ENCODE data around the gene WDR74.
A peak's percentile ranks its signal among the peaks of the same experiment; 100 is the strongest.

Gene WDR74

GRCh38 chr11:62839050-62839945, at the start of gene WDR74:
TSS of gene WDR74 (minus strand) at chr11:62839590. CDS start at chr11:62839570, 20 bp downstream.
- in situ Hi-C loops (cut with HindIII; ENCODE audit: low pct_ligation_motif_present, low pct_unique_long_range_greater_than_20kb, low sequenced_read_pairs), result no loop called here
- peak; percentile 91 for DNase-seq

GRCh38 chr11:62889126-62889483, 49.7 kb upstream of the WDR74 start:
- no peak for DNase-seq
- in situ Hi-C loops (cut with HindIII; ENCODE audit: low pct_ligation_motif_present, low pct_unique_long_range_greater_than_20kb, low sequenced_read_pairs), result no loop called here

GRCh38 chr11:62888406-62888805, 49.0 kb upstream of the WDR74 start:
- in situ Hi-C loops (cut with HindIII; ENCODE audit: low pct_ligation_motif_present, low pct_unique_long_range_greater_than_20kb, low sequenced_read_pairs), result no loop called here
- no peak for DNase-seq

DNA sequence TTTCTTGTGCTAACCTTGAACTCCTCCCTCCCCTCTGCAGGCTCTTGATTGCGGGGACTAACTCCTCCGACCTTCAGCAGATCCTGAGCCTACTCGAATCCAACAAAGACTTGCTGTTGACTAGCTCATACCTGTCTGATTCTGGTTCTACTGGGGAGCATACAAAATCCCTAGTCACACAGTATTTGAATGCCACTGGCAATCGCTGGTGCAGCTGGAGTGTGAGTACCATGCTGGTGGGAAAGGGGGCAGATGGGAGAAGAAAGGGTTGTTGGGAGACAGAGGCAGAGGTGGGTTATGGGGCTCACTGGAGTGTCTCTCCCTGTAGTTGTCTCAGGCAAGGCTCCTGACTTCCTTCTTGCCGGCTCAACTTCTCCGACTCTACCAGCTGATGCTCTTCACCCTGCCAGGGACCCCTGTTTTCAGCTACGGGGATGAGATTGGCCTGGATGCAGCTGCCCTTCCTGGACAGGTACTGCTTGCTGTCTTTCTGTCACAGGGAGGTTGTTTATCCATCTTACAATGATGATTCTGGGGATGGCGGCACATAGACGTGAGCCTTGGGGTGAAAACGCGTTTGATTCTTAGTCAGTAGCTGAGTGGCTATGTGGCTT, 45.9 kb upstream of the WDR74 start:
- in situ Hi-C loops (cut with HindIII; ENCODE audit: low pct_ligation_motif_present, low pct_unique_long_range_greater_than_20kb, low sequenced_read_pairs), result no loop called here
- no peak for DNase-seq

GRCh38 chr11:62883673-62884072, 44.3 kb upstream of the WDR74 start:
- in situ Hi-C loops (cut with HindIII; ENCODE audit: low pct_ligation_motif_present, low pct_unique_long_range_greater_than_20kb, low sequenced_read_pairs), result no loop called here
- DNase-seq, result no peak

- in situ Hi-C loops (cut with HindIII; ENCODE audit: low pct_ligation_motif_present, low pct_unique_long_range_greater_than_20kb, low sequenced_read_pairs), result no loop called here
- no peak for DNase-seq
Measured at GRCh38 chr11:62882788-62883501, 43.6 kb upstream of the WDR74 start.

DNA sequence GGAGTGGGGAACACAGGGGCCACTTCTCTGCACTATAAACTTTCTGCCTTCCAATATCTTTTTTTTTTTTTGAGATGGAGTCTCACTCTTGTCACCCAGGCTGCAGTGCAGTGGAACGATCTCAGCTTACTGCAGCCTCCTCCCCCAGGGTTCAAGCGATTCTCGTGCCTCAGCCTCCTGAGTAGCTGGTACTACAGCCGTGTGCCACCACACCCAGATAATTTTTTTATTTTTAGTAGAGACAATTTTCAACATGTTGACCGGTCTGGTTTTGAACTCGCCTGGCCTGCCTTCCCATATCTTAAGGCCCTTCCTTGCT, 43.0 kb upstream of the WDR74 start:
- no peak for DNase-seq
- in situ Hi-C loops (cut with HindIII; ENCODE audit: low pct_ligation_motif_present, low pct_unique_long_range_greater_than_20kb, low sequenced_read_pairs), result no loop called here

- in situ Hi-C loops (cut with HindIII; ENCODE audit: low pct_ligation_motif_present, low pct_unique_long_range_greater_than_20kb, low sequenced_read_pairs), result no loop called here
- peak; percentile 94 for DNase-seq
Measured at GRCh38 chr11:62881579-62882430, 42.4 kb upstream of the WDR74 start.

GRCh38 chr11:62880803-62881578, 41.6 kb upstream of the WDR74 start, which contains the start of gene SLC3A2:
TSS of gene SLC3A2 (plus strand) at chr11:62880896. CDS start at chr11:62881024, 128 bp downstream.
- DNase-seq, result peak; percentile 86
- in situ Hi-C loops (cut with HindIII; ENCODE audit: low pct_ligation_motif_present, low pct_unique_long_range_greater_than_20kb, low sequenced_read_pairs), result no loop called here

DNA sequence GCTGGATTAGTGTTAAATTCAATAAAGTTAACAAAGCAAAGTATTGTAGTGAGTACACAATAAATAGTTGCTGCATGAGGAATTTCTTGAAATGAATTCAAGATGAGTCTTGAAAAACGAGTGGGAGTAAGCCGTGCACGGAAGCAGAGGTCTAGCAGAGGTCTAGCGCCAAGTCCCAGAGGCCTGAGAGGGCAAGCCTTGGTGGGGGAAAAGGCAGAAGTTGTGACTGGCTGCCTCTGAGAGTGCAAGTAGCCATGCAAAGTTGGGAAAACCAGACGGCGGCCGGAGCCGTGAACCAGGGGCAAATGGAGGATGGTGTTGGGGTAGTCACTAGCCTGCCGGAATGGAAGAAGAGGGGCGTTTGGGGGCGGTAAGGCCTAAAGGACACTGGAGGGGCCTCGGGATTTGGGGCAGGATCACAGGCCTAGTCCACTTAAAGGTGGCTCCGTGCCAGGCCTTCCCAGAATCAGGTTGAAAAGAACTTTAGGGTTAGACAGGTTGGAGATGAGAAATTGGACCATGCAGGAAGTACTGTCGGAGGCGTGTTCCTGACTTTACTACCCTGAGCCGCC, 40.9 kb upstream of the WDR74 start:
- DNase-seq, result peak; percentile 43
- in situ Hi-C loops (cut with HindIII; ENCODE audit: low pct_ligation_motif_present, low pct_unique_long_range_greater_than_20kb, low sequenced_read_pairs), result no loop called here

GRCh38 chr11:62879235-62879978, 40.0 kb upstream of the WDR74 start:
- in situ Hi-C loops (cut with HindIII; ENCODE audit: low pct_ligation_motif_present, low pct_unique_long_range_greater_than_20kb, low sequenced_read_pairs), result no loop called here
- no peak for DNase-seq

DNA sequence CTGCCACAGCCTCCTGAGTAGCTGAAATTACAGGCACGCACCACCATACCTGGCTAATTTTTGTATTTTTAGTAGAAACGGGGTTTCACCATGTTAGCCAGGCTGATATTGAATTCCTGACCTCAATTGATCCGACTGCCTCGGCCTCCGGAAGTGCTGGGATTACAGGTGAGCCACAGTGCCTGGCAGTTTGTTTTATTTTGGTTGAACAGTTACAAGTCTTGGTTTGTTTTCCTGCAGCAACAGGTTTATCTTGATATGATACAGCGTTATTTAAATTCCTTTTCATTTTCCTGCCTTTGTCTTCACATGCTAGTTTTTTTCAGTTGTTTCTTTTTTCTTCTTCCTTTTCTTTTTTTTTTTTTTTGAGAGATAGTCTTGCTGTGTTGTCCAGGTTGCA, 37.3 kb upstream of the WDR74 start:
- in situ Hi-C loops (cut with HindIII; ENCODE audit: low pct_ligation_motif_present, low pct_unique_long_range_greater_than_20kb, low sequenced_read_pairs), result no loop called here
- no peak for DNase-seq

DNA sequence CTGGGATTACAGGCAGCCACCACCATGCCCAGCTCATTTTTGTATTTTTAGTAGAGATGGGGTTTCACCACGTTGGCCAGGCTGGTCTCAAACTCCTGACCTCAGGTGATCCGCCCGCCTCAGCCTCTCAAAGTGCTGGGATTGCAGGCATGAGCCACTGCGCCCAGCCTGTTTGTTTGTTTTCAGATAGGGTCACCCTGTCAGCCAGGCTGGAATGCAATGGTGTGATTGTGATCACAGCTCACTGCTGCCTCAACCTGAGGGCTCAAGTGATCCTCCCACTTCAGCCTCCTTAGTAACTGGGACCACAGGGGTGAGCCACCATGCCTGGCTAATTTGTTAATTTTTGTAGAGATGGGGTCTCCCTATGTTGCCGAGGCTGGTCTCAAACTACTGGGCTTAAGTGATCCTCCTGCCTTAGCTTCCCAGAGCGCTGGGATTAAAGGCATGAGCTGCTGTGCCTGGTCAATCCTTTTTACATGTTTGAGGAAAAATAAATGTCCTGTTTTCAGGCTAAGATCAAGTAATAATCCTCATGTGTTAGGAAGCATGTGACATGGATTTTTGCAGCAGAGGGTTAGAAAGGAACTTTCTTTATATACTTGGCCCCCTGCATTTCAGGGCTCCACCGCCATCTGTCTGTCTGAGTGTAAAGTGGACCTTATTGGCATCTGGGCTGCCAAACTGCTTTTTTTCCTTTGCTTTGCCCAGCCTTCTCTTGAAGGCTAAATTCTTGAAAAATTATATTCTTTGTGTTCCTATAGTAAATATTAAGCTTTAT, 36.5 kb upstream of the WDR74 start:
- no peak for DNase-seq

DNA sequence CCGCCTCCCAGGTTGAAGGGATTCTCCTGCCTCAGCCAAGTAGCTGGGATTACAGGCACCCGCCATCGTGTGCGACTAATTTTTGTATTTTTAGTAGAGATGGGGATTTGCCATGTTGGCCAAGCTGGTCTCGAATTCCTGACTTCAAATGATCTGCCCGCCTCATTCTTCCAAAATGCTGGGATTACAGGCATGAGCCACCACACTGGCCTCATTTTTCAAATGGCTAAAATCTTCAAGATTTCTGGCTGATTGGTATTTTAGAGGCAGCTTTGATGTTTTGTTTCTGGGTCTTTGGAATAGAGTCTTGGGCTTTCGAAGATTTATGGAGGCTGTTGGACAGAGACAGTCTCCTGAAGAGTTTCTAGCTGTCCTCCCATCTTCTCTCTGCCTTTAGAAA, 35.5 kb upstream of the WDR74 start:
- in situ Hi-C loops (cut with HindIII; ENCODE audit: low pct_ligation_motif_present, low pct_unique_long_range_greater_than_20kb, low sequenced_read_pairs), result no loop called here
- no peak for DNase-seq

More for the DNA sequence above, 36.5 kb upstream of the WDR74 start:
- in situ Hi-C loops (cut with HindIII; ENCODE audit: low pct_ligation_motif_present, low pct_unique_long_range_greater_than_20kb, low sequenced_read_pairs), result no loop called here

DNA sequence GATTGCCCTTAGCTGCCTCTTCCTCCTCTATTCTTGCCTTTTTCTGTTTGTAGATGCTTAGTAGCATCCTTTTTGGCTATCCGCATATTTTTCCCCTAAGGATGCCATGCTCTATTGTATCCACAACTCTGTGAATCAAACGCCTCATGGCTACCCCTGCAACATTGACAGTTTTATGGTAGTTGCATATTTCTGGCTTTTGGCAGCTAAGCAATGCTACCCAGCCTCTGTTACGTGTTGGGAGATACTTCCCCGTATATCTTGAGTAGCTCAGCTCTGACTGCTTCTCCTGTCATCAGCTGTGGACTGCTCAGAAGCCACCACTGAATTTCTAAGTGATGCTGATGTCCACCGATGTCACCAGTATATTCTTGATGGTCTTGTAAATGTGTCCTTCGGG, 26.2 kb upstream of the WDR74 start:
- in situ Hi-C loops (cut with HindIII; ENCODE audit: low pct_ligation_motif_present, low pct_unique_long_range_greater_than_20kb, low sequenced_read_pairs), result no loop called here
- DNase-seq, result no peak

DNA sequence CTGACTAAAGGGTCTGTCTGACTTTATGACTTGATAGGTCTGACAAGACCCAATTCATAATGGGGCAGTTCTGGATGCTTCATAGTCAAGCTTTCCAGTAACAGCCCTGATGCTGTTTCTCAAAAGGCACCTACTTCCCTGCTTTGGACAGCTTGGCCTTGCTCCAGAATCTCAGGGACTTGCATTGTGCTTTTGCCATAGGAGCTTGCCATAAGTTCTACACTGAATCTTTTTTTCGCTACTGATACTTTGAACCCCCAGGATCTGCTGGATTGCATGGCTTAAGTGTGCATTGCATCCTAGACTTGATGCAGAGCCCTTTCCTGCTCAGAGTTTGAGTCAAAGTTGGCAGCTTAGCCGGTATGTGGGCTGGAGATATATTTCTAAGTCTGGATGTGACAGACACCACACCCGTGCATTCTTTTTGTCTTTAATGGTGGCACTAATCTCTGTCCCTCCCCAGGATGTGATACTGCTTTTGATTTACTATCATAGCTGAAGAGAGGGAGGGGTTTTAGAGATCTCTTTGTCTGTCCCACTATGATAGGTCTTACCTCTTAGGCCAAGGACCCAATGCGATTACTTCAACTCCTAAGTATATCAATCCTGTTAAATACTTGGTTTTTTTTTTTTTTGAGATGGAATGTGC, 24.4 kb upstream of the WDR74 start:
- in situ Hi-C loops (cut with HindIII; ENCODE audit: low pct_ligation_motif_present, low pct_unique_long_range_greater_than_20kb, low sequenced_read_pairs), result no loop called here
- DNase-seq, result no peak

Measured in ACHN (cell line).